ENCODE data around the gene RFX3.

Gene RFX3

GRCh38 chr9:3281399-3281798, 244.4 kb downstream of the RFX3 start:
- TF ChIP-seq CTCF (conservative IDR thresholded peaks at IDR 0.05): no peak
- no peak overlapping the region for H3K27ac ChIP-seq

- no peak overlapping the region for H3K27ac ChIP-seq
- TF ChIP-seq CTCF (conservative IDR thresholded peaks at IDR 0.05): no peak
Measured at GRCh38 chr9:3277200-3277599, 248.6 kb downstream of the RFX3 start.

GRCh38 chr9:3271581-3271980, 254.2 kb downstream of the RFX3 start:
- TF ChIP-seq CTCF (conservative IDR thresholded peaks at IDR 0.05): no peak
- H3K27ac ChIP-seq: no peak overlapping the region

GRCh38 chr9:3271157-3271556, 254.6 kb downstream of the RFX3 start:
- no peak for TF ChIP-seq CTCF (conservative IDR thresholded peaks at IDR 0.05)
- H3K27ac ChIP-seq: no peak overlapping the region

DNA sequence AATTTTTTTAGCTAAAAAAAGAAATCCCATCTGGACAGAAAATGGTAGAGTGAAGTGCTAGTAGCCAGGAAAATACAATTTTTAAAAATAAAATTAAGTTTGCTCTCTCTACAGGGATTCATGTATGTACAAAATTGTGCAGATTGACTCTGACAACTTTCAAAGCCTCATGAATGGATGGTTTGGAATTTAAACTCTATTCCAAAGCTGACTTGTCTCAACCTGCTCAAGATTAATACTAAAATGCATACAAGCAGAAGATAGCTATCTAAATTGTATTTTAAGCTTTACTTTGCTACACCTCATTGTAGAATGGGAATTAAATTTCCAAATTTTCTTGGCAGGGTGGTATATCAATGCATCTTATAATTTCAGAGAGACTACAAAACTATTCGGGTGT, 257.6 kb downstream of the RFX3 start:
- TF ChIP-seq CTCF (conservative IDR thresholded peaks at IDR 0.05): no peak
- no peak overlapping the region for H3K27ac ChIP-seq

- no peak overlapping the region for H3K27ac ChIP-seq
- TF ChIP-seq CTCF (conservative IDR thresholded peaks at IDR 0.05): no peak
Measured at GRCh38 chr9:3263698-3264097, 262.1 kb downstream of the RFX3 start.

GRCh38 chr9:3262826-3263529, 262.8 kb downstream of the RFX3 start:
- no peak for TF ChIP-seq CTCF (conservative IDR thresholded peaks at IDR 0.05)
- H3K27ac ChIP-seq: no peak overlapping the region
